ENCODE measurements around the gene GOSR1.
"Not testable (repeated sequence)": the region's sequence is repeated elsewhere in the genome, so short reads cannot be mapped to it uniquely, and the experiment has no call there.

Gene GOSR1

DNA sequence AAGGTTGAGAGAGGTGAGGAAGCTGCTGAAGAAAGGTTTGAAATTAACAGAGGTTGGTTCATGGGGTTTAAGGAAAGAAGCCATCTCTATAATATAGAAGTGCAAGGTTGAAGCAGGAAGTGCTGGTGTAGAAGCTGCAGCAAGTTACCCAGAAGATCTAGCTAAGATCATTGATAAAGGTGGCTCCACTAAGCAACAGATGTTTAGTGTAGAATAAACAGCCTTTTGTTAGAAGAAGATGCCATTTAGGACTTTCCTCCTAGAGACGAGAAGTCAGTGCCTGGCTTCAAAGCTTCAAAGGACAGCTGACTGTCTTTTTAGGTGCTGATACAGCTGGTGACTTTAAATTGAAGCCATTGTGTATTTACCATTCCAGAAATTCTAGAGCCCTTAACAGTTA is 29.3 kb downstream of the GOSR1 start:
- DNase-seq, result no peak

GRCh38 chr17:30513346-30513745 is 36.1 kb downstream of the GOSR1 start:
- no peak for DNase-seq

DNA sequence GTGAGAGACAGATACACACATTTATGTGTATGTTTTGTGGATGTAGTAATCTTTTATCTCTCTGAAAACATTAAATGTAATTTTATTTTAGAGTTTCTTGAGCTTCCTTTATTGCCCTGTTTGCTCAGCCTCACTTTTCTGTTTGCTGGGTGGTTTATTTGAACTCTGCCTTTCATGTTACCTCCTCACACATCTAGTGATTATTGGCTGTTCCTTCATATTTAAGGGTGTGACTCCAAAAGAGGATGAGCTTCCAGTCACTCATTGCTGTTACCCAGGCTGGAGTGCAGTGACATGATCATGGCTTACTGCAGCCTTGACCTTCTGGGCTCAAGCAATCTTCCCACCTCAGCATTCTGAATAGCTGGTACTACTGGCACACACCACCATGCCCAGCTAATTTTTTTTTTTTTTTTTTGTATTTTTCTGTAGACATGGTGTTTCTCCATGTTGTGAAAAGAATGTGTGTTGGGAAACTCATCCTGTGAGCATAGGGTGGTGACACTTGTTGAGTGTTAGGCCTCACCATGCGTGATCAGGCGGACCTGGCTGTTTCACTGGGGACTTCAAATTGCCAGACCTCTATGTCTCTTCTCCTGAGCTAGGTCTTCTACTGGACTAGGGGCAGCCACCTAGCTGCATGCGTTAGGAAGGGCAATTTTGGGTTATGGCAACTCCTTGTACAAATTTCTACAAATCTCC is 37.8 kb downstream of the GOSR1 start:
- DNase-seq, result no peak

GRCh38 chr17:30517786-30518185 is 40.6 kb downstream of the GOSR1 start:
- no peak for DNase-seq

DNA sequence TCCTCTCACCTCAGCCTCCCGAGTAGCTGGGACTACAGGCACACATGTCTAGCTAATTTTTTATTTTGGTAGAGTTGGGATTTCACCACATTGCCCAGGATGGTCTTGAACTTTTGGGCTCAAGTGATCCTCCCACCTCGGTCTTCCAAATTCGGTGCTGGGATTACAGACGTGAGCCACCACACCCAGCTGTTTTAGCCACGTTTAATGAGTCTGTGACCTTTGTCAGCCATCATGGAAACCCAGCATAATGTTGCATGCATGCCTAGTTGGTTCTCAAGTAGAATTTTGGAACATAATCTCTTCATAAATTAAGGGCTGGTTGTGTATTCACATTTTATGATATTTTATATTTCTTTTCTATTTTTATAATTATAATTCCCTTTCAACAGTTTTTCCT is 42.0 kb downstream of the GOSR1 start:
- DNase-seq, result no peak

- DNase-seq, result no peak
Measured at GRCh38 chr17:30519707-30520106, 42.5 kb downstream of the GOSR1 start.

- DNase-seq, result no peak
Measured at GRCh38 chr17:30520436-30520835, 43.2 kb downstream of the GOSR1 start.

DNA sequence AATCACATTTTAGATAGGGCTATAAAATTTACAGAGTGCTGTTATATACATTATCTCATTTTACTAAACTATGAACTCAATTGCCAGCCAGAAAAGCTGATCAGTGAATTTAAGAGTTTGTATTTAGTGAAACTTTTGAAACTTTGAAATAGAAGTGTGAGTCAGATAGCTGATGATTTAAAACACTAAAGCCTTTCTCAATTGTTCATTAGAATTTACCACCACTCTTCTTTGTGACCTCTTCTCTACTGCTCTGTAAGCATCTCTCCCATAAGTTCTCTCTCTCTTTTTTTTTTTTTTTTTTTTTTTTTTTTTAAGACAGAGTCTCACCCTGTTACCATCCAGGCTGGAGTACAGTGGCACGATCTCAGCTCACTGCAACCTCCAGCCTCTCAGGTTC is 43.7 kb downstream of the GOSR1 start:
- no peak for DNase-seq

DNA sequence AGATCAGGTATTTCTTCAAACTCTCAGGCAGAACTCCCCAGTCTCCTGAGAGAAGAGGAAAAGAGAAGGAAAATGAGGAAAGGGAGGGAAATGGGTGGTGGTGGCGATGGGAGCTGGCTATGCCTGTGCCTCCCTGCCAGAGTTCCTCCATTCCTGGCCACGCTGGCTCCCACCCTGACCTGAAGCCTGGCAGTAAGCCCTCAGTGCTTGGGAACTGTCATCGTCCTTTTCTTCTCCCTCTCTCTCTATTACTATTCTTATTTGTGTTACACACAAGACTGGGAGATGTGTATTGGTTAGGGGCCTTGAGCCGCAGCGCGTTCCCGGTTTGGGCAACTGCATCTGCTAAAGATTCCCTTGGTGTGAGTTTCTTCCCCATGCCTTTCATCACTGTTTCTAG is 44.6 kb downstream of the GOSR1 start:
- DNase-seq, result no peak

DNA sequence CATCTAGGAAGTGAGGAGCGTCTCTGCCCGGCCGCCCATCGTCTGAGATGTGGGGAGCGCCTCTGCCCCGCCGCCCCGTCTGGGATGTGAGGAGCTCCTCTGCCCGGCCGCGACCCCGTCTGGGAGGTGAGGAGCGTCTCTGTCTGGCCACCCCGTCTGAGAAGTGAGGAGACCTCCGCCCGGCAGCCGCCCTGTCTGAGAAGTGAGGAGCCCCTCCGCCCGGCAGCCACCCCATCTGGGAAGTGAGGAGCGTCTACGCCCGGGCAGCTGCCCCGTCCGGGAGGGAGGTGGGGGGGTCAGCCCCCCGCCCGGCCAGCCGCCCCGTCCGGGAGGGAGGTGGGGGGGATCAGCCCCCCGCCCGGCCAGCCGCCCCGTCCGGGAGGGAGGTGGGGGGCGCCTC is 46.0 kb downstream of the GOSR1 start:
- not testable (repeated sequence) for DNase-seq

DNA sequence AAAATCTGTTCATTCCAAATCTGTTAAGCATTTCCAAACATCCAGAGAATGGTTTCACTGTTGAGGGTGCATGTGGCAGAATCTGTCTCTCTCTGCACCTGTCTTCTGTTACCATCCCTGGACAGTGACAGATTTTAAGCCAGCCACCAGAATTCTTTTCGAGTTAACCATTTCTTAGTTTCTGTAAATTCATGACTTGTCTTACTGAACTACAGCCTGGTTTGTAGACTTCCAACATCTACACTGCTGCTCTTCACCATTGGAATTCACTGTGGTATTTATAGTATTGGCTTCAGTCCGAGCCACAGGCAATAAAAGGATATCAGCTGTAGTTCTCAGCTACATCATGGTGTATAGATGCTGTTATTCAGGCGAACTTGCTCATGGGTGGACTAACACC is 47.6 kb downstream of the GOSR1 start:
- no peak for DNase-seq

- no peak for DNase-seq
Measured at GRCh38 chr17:30526401-30526800, 49.2 kb downstream of the GOSR1 start.

DNA sequence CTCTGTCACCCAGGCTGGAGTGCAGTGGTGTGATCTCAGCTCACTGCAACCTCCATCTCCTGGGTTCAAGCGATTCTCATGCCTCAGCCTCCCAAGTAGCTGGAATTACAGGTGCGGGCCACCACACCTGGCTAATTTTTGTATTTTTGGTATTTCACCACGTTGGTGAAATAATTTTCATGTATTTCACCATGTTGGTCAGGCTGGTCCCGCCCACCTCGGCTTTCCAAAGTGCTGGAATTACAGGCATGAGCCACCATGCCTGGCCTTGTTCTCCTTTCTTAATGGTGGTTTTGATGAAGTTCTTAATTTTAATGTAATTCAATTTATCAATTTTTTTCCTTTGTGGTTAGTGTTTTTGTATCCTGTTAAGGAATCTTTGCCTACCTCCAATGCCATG is 51.5 kb downstream of the GOSR1 start:
- not testable (repeated sequence) for DNase-seq

DNA sequence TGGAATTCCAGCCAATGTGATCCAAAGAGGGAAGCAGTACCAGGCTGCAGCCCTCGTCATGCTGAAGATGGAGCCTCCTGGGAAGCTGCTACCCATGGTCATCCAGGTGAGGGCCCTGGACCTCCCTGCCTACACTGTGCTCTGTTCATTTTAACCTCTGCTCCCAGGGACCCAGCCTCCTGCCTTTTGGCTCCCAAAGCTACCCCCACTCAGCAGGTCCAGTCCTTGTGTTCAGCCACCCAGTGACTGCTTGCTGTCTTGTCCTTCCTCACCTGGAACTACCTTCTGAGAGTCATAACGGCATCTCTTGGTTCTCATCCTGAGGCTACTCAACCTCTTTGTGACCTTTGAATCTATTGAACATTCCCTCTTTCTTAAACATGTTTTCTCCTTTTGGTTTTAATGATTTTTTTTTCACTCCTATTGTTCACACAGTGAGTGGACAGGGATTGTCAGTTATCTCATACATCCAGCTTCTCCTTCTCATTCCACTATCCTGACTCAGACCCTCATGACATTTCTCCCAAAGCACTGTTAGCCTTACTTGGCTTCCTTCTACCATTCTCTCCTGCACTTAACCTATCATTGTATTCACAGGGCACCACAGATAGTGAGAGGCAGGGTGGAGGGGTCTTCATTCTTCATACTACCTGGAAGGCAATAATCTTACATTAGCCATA is 53.3 kb downstream of the GOSR1 start:
- DNase-seq, result no peak

- DNase-seq, result no peak
Measured at GRCh38 chr17:30532871-30533270, 55.7 kb downstream of the GOSR1 start.

- no peak for DNase-seq
Measured at GRCh38 chr17:30534298-30534697, 57.1 kb downstream of the GOSR1 start.

DNA sequence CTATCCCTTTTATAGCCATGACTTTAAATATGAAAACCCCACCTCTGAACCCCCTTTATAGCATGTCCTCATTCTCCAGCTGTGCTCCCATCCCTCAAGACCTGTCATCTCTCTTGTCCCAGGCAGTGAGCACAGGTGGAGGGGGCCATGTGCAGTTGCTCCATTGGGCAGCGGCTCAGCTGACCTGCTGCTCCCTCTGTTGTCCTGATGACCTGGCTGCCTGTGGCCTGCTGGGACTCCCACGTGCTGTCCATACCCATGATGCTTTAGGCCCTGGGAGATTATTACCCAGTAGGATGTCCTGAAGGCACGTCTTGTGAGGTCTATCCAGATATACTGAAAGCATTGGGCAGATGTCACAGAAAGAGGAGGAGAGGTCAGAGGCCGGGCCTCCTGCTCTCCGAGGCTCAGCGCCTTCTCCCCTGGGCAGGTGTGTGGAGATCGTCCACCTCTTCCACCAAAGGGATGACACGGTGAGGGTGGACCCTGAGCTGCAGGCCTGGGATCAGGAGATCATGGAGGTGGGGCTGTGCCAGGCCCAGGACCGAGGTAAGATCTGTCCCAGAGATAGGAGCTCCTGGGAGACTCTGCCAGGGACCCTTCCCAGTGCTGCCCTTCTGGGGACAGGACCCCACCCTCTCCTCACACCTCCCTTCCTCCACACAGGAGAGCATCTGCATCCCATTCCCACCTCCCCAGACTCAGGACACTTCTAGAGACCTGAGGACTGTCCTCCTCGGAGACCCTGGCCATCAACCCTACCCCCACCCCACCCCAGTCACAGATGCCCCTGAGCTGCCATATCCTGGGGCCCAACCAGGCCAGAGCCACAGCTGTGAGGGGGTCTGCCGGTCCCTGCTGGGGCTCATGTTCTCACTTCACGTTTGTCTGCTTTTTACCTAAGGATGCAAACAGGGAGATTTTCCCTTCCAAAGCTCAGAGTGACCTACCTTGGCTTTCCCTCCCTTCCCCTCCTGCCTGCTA is 58.0 kb downstream of the GOSR1 start:
- DNase-seq, result no peak

DNA sequence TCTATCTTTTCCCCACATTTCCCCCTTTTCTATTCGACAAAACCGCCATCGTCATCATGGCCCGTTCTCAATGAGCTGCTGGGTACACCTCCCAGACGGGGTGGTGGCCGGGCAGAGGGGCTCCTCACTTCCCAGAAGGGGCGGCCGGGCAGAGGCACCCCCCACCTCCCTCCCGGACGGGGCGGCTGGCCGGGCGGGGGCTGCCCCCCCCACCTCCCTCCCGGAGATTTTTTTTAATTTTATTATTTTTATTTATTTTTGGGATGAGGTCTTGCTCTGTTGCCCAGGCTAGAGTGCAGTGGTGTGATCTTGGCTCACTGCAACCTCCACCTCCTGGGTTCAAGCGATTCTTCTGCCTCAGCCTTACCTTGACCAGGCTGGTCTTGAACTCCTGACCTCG is 59.6 kb downstream of the GOSR1 start:
- not testable (repeated sequence) for DNase-seq

DNA sequence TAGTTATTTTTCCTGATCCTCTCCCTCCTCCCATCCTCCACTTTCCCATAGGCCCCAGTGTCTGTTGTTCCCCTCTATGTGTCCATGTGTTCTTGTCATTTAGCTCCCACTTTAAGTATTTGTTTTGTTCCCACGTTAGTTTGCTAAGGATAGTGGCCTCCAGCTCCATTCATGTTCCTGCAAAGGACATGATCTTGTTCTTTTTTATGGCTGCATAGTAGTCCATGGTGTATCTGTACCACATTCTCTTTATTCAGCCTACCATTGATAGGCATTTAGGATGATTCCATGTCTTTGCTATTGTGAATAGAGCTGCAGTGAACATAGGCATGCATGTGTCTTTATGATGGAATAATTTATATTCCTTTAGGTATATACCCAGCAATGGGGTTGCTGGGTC is 60.5 kb downstream of the GOSR1 start:
- DNase-seq, result not testable (repeated sequence)

- DNase-seq, result no peak
Measured at GRCh38 chr17:30541802-30542201, 64.6 kb downstream of the GOSR1 start.

- DNase-seq, result no peak
Measured at GRCh38 chr17:30543456-30543855, 66.2 kb downstream of the GOSR1 start.

GRCh38 chr17:30545024-30545423 is 67.8 kb downstream of the GOSR1 start:
- DNase-seq, result no peak

DNA sequence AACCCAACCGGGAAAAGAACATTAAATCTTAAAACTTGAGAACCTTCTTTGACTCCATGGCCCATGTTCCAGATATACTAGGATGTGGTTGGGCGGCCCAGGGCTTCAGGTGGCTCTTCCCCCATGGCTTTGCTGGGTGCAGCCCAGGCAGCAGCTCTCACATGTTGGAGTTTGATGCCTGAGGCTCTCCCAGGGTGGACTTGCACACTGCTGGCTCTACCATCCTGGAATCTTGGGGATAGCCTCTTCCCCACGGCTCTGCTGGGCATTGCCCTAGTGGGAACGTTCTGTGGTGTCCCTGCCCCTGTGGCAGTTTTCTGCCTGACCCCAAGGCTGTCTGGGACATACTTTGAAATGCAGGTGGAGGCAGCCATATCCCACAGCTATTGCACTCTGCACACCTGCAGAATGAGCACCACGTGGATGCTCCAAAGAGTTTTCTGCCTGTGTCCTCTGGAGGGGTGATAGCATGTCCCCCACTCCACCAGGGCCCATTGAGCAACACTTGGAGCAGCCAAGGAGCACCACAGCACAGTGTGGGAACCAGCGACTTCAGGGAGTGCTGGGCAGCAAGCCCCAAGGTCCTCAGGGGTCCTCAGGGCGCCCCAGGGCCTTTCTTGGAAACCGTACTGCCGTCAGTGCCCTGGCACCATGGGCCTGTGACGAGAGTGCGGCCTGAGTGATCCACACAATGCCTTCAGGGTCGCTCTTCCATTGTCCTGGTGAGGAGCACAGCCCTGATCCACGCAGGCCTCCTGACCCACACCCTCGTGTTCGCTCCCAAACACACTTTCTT is 70.8 kb downstream of the GOSR1 start:
- DNase-seq, result no peak
